Measurements from ENCODE around the gene RAB3B.
"Not testable (repeated sequence)": the region's sequence is repeated elsewhere in the genome, so short reads cannot be mapped to it uniquely, and the experiment has no call there.

RAB3B gene

DNA sequence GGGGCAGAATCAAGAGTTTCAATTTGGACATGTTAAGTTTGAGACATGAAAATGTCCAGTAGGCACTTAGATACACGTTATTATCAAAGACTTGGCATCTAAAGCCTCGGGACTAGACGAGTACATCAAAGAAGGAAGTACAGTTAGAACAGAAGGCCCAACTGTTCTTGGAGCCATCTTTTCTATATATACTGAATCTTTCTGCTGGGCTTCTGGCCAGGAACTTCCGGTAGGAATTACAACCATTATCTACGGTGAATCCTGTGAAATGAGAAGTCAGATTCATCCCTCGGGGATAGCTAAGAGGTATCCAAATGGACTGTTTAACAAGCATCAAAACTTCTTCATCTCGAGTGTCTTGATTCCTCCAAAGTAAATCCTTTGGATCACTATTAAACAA is 77.6 kb downstream of the RAB3B start:
- no peak for DNase-seq

DNA sequence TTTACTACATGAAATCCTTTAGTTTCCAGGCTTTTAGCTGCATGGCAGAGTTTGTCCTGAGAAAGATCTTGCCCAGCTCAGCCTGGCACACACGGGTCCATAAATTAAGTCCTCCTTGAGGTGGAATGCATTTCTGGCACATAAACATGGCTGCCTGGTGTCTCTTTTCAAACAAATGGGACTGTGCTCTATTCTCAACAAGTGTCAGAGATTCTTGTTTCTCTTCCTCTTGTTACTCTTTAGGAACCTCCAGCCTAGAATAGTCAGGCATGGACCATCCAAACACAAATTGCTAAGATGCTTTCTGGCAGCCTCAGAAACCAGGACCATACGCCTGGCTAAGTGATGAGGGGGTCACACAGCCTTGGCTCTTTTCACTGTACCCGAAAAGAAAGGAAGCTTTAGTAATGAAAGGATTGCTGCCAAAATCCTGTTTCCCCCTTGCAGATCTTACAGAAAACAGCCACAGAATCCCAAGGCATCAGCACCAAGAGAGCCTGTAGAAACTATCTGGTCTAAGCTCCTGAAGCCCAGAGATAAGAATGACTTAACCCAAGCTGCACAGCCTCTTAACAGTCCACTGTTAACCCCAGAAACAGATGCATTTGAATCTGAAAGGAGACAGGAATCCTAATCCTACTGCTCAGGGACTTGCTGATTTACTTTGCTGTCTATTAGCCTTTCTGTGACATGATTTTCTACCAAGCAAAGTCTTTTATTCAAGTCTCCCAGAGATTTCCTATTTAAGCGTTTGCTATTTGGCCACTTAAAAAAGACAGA is 80.1 kb downstream of the RAB3B start:
- no peak for DNase-seq

DNA sequence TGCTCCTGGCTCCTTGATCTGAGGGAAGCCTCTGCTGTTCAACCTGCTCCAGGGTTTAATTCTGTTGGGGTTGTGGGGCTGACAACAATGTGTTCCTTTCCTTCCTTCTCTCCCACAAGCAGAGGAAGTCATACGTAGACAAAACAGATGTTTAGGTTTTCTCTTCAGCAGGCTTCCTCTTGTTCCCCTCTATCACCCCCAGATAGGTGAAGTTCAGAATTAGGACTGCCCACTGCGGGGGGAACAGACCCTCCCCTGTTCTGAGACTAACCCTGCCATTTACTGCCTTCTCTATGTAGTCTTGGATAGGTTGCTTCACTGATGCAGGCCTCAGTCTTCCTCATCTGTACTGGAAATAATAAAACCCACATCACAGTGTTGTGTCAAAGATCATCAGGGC is 82.0 kb downstream of the RAB3B start:
- no peak for DNase-seq

DNA sequence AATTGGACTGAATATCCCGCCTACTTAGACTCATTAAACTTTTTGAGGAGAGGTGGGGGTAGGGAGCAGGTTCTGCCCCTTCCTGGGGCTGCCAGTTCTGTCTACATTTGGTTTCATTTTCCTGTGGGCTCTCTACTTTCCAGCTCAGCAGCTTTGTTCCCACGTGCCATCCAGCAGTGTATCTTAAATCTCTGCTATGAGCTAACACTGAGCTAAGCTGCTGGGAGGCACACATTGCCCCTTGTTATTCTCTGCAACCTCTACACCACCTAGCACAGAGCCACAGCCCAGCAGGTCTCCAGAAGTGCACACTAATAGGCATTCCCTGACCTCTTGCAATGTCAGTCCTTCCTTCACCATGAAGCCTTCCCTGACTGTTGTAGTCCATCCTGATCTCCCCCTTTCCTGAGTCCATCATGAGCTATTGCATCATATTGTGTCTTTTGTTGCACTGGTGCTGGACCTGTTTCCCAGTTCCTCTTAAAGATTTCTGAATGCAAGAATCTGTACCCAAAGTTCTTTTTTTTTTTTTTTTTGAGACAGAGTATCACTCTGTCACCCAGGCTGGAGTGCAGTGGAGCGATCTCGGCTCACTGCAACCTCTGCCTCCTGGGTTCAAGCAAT is 83.3 kb downstream of the RAB3B start:
- no peak for DNase-seq

DNA sequence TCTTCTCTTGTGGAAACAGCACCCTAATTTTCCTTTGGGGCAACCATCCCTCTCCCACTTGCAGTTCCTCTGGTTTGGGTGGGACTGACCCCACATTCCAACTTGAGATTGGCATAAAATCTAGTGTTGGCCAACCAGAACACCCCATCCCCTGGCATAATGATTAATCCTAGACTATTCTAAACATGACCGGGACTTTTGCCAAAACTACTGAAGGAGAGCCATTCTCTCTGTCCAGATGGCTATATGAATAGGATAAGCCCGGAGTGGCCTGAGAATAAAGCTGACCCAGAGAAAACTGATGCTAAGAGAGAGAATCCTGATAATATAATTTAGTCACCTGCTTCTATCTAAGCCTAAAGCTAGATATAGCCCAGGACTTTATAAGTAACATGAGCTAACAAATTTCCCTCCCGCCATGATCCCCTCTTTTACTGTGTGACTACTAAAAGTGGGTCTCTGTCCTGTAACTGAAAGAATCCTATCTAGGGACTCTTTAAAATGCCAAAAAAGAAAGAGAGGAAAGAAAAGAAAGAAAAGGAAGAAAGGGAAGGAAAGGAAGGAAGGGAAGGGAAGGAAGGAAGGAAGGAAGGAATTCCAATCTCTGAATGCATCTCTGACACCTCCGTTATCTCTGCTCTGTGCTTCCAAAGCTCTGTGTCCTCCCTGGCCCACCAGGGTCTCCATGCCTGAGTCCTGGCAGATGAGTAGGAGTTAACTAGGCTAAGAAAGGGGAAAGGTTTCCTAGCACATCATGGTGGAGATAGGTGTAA is 84.0 kb downstream of the RAB3B start:
- DNase-seq: no peak

DNA sequence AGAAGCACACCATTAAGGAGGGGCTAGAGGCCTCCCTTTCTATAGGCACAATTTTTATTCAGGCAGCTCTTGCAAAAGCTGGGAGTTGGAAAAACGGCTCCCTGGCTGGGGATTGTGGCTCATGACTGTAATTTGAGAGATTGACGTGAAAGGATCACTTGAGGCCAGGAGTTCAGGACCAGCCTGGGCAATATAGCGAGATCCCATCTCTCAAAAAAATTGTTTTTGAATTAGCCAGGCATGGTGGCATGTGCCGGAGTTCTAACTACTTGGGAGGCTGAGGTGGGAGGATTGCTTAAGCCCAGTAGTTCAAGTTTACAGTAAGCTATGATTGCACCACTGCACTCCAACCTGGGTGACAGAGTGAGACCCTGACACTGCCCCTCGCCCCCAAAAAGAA is 88.0 kb downstream of the RAB3B start:
- no peak for DNase-seq

DNA sequence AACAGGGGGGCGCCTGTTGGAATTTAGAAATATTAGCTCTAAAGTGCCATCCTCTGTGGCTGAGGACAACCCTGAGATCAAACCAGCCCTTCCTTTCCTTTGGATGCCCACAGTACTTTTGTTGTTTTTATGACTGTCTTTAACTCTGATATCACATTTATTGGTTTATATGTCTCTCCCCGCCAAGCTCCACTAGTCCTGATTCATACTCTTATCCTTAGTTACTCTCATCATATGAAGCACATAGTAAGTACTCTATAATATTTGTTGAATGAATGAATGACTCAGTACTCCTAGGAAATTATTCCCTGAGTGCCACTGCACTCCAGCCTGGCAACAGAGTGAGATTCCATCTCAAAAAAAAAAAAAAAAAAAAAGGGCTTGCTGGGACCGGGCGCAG is 89.3 kb downstream of the RAB3B start:
- no peak for DNase-seq

DNA sequence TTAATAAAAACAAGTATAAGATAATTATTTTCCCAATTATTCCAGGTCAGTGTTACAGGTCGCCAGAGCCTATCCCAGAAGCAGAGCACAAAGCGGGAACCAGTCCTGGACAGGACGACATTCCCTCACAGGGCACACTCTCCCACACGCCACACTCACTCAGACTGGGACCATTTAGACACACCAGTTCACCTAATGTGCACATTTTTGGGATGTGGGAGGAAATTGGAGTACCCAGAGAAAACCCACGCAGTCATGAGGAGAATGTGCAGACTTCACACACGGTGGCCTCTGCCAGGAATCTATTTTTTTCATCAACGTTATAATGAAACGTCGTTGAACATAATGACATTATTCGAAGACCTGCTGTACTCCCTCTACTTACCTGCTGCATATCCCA is 91.5 kb downstream of the RAB3B start:
- DNase-seq: no peak

DNA sequence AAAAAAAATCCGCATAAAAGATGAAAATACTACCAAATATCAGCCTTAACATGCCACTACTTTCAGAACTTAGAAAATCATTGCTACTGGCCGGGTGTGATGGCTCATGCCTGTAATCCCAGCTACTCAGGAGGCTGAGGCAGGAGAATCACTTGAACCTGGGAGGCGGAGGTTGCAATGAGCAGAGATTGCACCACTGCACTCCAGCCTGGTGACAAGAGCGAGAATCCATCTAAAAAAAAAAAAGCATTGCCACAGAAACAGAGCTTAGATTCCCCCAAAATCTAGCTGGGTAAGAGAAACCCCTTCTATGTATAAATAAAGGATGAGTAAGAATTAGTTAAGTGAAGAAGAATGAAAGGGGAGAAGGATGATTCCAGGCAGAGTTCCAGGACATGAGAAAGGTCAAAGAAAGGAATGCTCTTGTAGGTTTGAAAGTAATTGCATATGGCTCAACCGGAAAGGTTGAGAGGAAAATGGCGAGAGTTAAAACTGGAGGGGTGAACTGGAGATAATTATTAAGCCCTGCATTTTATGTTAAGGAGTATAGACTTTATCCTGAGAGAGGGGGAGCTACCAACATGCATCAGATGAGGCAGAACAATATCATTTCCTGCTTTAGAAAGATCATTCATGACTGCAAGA is 92.3 kb downstream of the RAB3B start:
- no peak for DNase-seq

DNA sequence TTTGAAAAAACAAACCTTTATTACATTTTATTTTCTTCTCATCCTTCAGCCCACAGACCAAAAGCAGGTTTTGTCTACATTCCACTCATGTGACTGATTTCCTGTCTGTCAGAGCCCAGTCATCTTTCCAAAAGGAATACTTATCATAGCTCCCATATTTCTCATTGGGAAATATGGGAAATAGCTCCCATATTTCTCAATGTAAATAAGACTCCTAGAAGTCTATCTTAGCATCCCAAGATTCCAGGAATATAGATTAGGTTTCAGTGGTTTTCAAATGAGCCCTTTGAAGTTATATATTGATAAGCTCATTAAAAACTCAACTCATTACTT is 92.8 kb downstream of the RAB3B start:
- no peak for DNase-seq

DNA sequence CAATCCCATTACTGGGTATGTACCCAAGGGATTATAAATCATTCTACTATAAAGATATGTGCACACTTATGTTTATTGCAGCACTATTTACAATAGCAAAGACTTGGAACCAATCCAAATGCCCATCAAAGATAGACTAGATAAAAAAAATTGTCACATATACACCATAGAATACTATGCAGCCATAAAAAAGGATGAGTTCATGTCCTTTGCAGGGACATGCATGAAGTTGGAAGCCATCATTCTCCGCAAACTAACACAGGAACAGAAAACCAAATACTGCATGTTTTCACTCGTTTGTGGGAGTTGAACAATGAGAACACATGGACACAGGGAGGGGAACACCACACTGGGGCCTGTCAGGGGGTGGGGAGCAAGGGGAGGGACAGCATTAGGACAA is 95.8 kb downstream of the RAB3B start:
- DNase-seq: not testable (repeated sequence)

DNA sequence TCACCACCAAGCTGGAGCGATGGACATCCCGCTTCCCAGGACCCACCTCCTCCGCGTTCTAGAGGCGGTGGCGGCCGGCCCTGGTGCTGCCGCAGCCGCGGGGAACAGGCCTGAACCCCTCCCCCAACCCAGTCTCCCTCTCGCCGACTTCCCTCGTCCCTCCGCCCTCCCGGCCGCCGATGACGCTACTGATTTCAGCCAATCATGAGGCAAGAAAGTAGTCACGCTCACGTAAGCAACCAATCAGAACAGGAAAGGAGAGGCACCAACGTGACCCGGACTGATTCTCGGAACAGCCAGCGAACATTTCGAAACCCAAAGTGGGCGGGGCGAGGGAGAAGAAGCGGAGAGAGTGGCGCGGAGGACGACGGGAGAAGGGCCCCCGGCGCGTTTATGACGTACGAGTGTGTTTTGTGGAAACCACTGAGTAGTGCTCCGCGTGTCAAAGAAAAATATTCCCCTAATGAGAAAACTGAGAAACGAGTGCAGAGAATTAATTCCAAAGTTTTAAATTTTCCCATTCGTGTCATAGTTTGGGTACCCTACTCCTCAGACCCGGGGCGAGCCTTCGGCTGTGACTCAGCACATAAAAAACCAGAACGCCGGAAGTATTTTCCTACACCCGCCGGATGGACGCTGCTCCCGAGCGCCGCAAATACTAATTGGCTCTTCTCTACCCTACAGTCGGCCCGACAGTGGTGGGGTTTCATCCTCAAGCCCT is 111.7 kb downstream of the RAB3B start, which contains the start of gene NRDC:
Gene NRDC (minus strand): TSS at position 112 of the 721 bp plus-strand sequence. CDS start 112 bp downstream, outside the sequence.
- DNase-seq: peak; percentile 100

DNA sequence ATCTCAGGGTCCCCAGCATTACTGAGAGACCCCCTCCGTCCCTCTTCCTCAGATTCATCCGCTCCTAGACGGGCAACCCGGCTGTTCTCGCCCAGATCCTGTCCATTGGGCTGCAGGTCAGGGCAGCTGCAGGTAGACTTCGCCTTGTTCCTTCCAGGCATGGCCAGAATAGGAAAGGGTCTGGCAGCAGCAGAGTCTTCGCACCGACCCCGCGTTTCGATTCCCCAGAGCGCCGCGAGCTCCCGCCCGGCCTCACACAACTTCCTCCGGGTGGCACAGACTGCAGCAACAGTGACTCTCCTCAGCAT is 112.2 kb downstream of the RAB3B start:
- DNase-seq: no peak

DNA sequence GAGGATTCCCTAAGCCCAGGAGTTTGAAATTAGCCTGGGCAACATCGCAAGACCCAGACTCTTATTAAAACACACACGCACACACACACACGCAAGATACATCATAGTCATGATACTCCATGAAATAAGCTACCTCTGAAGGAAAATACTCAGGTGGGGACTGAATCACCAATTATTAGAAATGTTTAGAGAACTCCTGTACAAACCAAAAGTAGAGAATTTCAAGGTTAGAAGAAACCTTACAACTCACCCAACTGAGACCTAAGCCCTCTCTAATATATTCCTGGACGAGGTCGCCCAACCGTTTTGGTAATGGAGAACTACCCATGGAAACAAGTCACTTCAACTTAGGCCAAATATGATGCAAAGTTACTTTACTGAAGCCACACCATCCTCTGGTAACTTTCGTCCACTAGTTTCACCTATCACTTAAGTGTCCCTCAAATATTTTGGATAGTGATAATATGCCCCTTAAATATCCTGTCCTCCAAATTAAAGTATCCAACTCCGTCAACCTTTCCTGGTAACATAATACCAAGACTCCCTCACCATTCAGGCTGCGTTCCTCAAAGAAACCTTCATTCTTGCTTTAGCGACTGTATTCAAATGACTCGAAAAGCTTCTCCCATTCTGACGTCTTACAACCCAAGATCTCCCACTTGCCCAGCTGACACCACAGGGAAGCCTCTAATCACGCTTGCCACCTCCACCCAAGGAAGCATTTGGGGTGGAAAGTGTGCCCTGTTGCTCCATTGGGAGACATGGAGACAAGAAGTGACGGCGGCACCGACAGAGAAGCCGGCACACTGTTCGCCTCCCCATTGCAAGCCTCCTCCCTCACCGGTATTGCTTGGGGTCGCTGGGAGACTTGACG is 112.8 kb downstream of the RAB3B start:
- peak; percentile 75 for DNase-seq

DNA sequence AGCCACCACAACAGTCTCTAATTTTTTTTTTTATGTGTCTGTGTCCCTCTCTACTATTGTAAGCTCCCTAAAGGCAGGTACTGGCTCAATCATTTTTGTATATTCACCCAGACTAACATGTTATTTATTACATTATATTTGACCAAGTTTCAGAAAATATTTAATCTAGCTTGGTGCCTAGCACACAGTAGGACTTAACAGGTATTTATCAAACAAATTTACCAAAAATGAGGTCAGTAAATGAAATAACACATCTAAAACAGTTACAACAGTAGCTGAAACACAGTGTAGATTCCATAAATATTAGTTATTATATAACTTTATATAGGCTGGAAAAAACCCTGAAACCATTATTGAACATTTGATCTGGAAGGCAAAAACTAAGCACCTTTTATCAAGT is 114.7 kb downstream of the RAB3B start:
- DNase-seq: no peak

DNA sequence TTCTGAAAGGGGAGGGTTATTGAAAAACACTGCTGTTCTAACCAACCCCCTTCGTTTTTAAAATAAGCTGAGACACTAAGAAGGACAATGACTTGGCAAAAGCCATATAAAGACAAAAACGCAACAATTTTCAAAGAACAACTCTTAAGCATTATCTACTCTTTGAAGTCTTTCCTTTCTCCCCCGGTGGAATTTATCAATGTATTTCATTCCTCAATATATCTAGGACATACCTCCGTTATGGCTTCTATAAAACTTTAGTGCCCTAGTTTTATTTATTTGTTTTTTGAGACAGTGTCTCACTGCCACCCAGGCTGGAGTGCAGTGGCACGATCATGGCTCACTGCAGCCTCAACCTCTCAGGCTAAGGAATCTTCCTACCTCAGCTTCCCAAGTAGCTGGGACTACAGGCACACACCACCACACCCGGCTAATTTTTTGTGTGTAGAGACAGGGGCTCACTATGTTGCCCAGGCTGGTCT is 115.2 kb downstream of the RAB3B start:
- DNase-seq: no peak

DNA sequence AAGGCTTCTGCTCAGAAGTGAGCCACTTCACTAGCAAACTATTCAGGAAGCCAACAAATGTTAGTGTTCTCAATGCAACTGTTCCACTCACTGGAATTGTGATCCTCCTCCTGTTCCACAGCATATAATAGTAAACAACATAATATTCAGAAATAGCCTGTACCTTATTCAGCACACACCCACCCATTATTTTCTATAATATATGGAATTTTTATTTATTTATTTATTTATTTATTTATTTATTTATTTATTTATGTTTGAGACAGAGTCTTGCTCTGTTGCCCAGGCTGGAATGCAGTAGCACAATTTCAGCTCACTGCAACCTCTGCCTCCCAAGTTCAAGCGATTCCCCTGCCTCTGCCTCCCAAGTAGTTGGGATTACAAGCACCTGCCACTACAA is 117.2 kb downstream of the RAB3B start:
- DNase-seq: not testable (repeated sequence)

DNA sequence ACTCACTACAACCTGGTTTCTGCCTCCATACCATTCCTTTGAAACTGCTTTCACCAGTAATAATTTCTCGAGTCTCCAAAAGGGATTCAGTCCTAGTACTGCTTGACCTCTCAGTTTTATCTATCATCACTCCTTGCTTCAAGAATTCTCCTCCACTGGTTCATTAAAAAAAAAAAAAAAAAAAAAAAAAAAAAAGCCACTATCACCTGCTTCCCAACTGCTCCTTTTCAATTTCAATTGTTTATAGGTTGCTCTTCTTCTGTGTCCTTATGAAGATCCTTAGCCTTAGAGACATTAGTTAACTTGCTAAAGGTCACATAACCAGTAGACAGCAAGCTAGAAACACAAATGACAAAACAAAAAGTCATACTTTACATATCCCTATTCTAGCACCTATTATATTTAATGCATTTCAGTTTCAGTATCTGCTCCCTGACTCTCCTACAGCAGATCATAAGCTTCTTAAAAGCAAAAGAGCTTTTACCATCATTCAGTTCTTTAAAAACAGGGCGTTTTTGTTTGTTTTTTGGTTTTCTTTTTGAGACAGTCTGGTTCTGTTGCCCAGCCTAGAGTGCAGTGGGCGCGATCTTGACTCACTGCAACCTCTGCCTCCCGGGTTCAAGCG is 119.0 kb downstream of the RAB3B start:
- peak; percentile 22 for DNase-seq

DNA sequence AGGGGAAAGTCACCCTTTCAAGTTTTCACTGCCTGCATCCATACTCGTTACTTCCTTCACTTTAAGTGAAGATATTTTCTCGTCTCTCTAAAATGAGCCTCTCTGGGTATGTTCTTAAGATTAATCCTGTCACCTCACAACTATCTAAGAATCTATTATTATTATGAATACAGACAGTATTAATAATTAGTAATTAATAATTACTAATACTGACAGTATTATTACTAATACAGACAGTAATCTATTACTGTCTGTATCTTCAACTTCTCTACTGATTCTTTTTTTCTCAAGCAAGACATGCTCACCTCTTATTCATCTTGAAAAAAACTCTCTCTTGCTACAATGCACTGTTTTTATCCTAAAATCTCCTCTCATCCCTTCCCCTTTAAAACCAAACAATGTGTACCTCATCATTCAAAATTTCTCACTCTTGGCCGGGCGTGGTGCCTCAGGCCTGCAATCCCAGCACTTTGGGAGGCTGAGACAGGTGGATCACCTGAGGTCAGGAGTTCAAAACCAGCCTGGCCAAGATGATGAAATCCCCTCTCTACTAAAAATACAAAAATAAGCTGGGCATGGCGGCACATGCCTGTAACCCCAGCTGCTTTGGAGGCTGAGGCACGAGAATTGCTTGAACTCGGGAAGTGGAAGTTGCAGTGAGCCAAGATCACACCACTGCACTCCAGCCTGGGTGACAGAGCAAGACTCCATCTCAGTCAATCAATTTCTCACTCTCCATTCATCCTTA is 119.7 kb downstream of the RAB3B start:
- DNase-seq: no peak

DNA sequence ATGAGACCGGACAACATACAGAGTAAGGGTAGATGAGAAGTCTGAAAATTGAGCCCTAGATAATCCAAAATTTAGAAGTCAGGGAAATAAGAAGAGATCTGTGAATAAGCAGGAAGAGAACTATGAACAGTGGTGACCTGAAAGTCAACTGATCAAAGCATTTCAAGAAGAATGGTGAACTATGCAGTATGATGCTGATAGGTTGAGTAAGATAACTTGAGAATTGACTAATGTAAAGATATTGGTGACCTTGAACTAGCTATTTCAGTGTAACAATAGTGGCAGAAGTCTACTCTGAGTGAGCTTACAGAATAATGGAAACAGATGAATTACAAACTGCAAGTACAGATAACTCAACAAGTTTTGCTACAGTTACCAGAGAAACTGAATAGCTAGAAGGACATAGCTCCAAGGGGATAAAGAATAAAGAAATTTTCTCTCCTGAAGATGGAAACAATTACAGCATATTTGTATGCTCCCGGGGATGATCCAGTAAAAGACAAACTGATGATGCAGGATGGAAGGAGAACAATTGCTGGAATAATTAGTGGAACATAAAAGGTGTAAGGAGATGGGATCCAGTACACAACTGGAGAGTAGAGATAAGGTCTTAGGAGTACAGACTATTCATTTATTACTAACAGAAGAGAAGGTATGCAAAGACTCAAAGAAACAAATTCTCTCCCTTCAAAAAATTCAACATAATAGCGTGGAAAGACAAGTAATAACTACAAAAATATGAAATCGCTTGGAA is 122.8 kb downstream of the RAB3B start:
- peak; percentile 11 for DNase-seq
